Stimulated activated CD4-positive, alpha-beta T cell treated with anti-CD3 and anti-CD28 coated beads, TNF-alpha, amount 100 ng/mL, for 24 hours (primary cell): ENCODE results near the gene NUP210.

Experiments
- DNase-seq, 3 experiments: peaks; one replicate each; pipeline ENCODE4 v3.0.0-alpha.2; 2020; ENCODE audit warnings: low read depth in 3 of 3

Gene NUP210

DNA sequence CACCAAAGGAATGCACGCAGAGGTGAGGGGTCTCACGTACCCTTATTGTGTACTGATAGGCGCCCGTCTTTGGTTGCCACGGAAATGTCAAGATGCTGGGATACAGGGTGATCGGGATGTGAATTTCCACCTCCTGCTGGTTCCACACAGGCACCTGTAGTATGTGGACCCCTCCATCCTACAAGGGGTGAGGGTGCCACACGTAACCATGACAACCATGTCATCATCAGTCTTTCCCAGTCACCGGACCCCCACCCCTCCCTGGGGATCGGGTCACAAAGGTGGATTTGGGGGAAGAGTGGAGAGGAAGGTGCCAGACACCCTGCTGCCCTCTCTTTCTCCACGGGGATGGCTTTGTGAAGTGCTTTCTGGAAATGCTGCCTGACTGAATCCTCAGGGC, 44.7 kb downstream of the NUP210 start:
- no peak for DNase-seq

DNA sequence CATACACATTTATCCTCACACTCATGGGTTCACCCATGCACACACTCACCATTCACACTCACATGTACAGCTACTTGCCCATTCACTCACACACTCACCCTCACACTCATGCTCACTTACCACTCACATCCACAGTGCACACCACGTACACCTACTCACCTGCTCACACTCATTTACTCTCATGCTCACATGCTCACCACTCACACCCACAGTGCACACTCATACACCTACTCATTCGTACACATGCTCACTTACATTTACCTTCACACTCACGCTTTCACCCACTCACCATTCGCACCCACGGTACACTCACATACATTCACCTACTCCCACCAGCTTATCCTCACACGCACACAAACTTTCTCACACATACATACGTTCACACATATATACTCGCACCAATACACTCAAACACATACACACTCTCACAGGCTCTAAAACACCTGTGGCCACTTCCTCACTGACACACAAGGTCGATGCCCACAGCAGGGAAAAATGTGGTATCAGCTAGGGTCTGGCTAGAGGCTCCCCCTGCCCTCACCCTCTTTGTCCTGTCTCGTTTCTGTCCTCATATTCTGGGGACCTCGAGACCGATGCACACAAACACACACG, 46.0 kb downstream of the NUP210 start:
- DNase-seq = no peak

GRCh38 chr3:13372656-13373055, 47.5 kb downstream of the NUP210 start:
- DNase-seq = no peak

DNA sequence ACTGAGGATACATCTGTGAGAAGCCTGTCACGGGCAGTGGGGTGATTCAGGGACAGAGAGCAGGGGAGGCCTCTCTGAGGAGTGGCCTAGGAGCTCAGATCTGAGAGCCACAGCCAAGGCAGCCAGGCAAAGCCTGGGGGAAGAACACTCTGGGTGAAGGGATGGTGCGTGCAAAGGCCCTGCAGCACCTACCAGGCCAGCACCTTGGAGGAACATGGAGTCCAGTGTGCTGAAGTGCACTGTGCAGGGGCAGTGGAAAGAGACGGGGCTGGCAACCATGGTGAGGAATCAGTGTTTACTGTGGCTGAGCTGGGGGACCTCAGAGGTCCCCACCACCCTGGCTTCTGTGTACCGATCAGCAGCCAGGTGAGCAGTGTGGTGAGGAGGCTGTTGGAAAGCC, 48.0 kb downstream of the NUP210 start:
- DNase-seq = no peak

GRCh38 chr3:13371100-13372075, 48.7 kb downstream of the NUP210 start:
- DNase-seq = no peak

GRCh38 chr3:13370609-13371008, 49.5 kb downstream of the NUP210 start:
- no peak for DNase-seq

DNA sequence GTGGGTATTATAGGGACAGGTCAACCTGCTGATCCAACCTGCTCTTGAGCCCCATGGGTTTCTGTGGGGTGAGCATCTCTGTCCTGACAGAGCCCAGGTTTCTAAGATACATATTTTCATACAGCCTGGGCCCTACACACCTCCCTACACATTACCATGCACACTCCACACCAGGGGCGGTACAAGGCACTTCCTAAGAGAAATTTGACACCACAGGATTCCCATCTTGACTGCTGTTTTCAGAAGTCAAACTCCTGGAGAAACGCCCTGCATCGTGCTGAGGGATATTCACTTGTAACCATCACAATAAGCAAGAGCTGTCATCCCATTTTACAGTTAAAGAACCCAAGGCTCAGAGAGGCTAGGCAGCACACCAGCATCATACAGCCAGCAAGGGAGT, 50.1 kb downstream of the NUP210 start:
- no peak for DNase-seq

GRCh38 chr3:13368834-13369233, 51.3 kb downstream of the NUP210 start:
- DNase-seq = no peak

DNA sequence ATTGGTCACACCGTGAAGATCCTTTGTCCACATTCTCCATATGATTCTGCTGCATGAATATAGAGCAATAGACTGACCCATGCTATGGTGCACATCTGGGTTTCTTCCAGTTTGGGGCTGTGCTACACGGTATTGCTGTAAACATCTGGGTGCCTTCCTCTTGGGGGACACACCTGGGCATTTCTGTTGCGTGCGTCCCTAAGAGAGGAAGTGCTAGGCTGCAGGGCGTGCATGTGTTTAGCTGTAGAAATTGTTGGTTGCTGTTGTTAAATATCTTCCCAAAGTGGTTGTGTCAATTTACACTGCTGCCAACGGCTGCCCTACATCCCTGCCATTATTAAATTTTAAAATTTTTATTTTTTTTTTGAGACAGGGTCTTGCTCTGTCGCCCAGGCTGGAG, 52.4 kb downstream of the NUP210 start:
- DNase-seq = no peak

- DNase-seq = no peak
These were observed 54.4 kb downstream of the NUP210 start for GRCh38 chr3:13365390-13366379.

DNA sequence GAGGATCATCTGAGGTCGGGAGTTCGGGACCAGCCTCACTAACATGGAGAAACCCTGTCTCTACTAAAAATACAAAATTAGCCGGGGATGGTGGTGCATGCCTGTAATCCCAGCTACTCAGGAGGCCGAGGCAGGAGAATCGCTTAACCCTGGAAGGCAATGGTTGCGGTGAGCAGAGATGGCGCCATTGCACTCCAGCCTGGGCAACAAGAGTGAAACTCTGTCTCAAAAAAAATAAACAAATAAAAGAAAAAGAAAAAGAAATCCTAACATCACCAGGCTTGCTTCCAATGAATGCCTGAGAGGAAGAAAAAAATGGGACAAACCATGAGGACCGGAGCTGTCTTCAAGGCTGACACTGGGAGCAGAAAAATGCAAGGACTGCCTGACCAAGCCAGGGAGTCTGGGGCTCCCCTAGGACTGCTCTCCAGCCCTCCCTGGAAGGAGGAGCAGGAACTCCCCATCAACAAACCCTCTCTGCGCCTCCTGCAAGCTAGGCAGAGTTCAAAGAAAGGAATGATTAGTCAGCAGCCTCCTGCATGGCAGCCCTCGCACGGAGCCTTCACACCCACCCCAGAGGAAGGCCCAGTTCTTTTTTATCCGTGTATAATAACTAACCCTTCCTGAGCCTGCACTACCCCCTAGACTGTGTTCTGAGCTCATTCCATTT, 55.4 kb downstream of the NUP210 start:
- DNase-seq = no peak

DNA sequence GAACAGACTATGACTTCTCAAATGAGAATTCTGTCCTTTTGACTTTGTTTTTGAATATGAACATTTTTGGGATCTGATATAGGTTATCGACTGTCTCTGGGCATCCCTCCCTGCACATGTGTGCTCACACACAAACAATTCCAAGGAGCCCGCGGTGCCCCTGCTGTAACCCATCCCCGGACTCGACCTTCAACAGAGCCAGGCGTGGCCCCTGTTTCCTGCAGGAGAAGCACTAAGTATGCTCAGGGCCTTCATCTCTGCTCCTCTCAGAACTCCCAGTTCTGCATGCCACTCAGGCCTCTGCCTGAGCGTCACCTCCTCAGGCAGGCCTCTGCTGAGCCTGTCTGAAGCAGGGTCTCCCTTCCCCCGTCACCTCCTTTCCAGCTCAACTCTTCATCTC, 57.6 kb downstream of the NUP210 start:
- no peak for DNase-seq

GRCh38 chr3:13359916-13360315, 60.2 kb downstream of the NUP210 start:
- no peak for DNase-seq

GRCh38 chr3:13358643-13359042, 61.5 kb downstream of the NUP210 start:
- DNase-seq = no peak

GRCh38 chr3:13358051-13358450, 62.1 kb downstream of the NUP210 start:
- no peak for DNase-seq

DNA sequence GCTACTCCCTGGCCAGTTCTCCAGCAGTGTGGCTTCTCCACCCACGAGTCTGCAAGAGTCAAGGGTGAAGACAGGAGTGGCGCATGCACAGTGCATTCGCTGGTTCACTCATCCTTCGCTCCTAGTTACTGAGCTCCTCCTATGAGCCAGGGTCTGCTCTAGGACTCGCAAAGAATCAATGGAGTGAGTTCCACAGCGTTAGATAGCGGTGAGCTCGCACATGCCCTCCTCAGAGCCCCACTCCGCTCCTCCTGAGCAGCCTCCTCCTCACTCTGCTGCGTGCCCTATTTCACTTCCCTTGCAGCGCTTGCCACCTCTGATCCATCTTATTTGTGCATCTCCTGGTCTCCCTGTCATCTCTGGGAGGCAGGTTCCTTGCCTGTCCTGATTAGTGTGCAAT, 63.0 kb downstream of the NUP210 start:
- no peak for DNase-seq

DNA sequence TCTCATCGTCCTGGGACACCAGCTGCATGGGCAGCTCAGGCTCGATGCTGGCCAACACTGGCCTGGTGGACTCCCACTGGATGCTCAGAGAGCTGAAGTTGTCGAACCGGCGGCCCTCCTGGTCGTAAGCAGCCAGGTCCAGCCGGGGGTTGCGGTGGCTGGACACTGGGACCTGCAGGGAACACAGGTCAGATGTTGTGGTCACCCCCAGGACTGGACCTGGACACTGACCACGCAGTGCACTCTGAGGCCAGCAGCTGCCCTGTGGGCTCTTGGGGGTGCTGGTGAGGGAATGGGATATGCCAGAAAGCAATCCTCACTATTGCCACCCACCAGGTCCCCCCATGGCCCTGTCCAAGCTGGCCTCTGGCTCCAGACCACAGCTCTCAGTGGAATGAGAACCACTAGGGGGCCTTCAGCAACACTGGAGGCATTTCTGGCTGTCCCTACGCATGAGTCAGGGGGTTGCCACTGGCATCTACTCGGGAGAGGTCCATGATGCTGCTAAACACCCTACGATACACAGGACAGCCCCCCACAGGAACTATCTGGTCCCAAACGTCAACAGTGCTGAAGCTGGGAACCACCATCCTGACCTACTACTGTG, 66.1 kb downstream of the NUP210 start:
- DNase-seq = no peak

GRCh38 chr3:13353506-13353905, 66.6 kb downstream of the NUP210 start:
- no peak for DNase-seq

DNA sequence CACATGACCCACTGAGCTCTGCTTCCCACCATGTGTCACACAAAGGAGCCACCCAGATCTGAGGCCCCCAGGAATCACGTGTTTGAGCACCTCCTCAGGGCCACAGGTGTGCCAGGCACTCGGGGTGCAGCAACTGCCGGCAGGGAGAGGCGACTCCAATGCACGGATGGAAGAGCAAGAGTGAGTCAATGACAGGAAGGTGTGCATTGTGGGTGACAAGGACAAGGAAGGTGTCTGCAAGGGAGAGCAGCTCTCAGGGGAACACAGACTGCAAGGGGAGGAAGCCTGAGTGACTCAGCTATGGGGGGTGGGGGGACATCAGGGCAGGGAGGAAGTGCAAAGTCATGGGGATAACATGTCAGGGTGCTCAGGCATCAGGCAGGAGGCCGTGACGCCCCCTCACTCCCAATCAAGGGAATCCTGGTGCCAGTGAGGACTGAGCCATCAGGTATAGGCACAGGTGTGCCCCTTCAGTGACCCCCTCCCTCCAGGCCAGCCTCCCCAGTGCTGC, 67.4 kb downstream of the NUP210 start:
- peak; percentile 6 to 45 (median 7) for DNase-seq

DNA sequence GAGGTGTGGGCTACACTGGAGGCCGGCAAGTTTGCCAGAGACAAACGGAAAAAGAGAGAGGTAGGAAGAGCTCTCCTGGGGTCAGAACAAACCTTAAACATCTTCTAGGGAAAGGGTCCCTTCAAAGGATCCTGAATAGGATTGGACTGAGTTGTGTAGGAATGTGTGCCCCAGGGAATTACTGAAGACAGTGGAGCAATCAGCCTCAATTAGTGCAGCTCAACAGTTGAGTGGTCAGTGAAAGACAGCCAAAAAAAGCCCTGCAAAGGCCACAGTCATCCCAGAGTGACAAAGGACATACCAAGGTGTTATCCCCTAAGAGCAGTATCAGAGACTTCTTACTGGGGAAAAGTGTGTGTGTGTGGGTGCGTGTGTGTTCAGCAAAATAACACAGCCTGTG, 70.3 kb downstream of the NUP210 start:
- no peak for DNase-seq
